H9 (cell line): Measurements from ENCODE around the gene GFRA1. TPM values are rescaled to one million over a fixed set of nuclear protein-coding genes. Genes with fewer than 3 reads are reported as not detected.

Source experiments
- DNase-seq: peaks from one replicate; pipeline ENCODE4 v3.0.0-alpha.2; 2017
- H2AFZ ChIP-seq: one replicate; pipeline ENCODE4 v1.6.1; 2013; ENCODE audit warnings: mild to moderate bottlenecking, low read length, control low read depth, moderate library complexity
- H2AK5ac ChIP-seq: 2 replicates; pipeline ENCODE4 v1.6.1; 2013; ENCODE audit warnings: low read length, control low read depth, mixed read lengths; ENCODE audit not compliant: insufficient read length
- H2BK120ac ChIP-seq: one replicate; pipeline ENCODE4 v1.6.1; 2013; ENCODE audit warnings: low read depth, mild to moderate bottlenecking, low read length, control low read depth, inconsistent platforms; ENCODE audit not compliant: poor library complexity, severe bottlenecking
- H2BK12ac ChIP-seq: 2 replicates; pipeline ENCODE4 v1.6.1; 2013; ENCODE audit warnings: low read length, control low read depth, mixed read lengths, low read depth; ENCODE audit not compliant: insufficient read length
- H2BK15ac ChIP-seq: 2 replicates; pipeline ENCODE4 v1.6.1; 2013; ENCODE audit warnings: low read depth, low read length, control low read depth
- H2BK20ac ChIP-seq: one replicate; pipeline ENCODE4 v1.6.1; 2013; ENCODE audit warnings: low read depth, mild to moderate bottlenecking, low read length, control low read depth, inconsistent platforms; ENCODE audit not compliant: poor library complexity, severe bottlenecking
- H2BK5ac ChIP-seq: 2 replicates; pipeline ENCODE4 v1.6.1; 2013; ENCODE audit warnings: low read length, control low read depth, mixed read lengths; ENCODE audit not compliant: insufficient read length
- H3K14ac ChIP-seq: 2 replicates; pipeline ENCODE4 v1.6.1; 2013; ENCODE audit warnings: low read length, control low read depth; ENCODE audit not compliant: insufficient read depth
- H3K18ac ChIP-seq: 2 replicates; pipeline ENCODE4 v1.6.1; 2013; ENCODE audit warnings: low read depth, mild to moderate bottlenecking, mixed read lengths, low read length, control low read depth; ENCODE audit not compliant: insufficient read length
- H3K23ac ChIP-seq: 2 replicates; pipeline ENCODE4 v1.6.1; 2013; ENCODE audit warnings: low read length, control low read depth, mixed read lengths, low read depth; ENCODE audit not compliant: insufficient read length
- H3K23me2 ChIP-seq: 2 replicates; pipeline ENCODE4 v1.6.1; 2013; ENCODE audit warnings: low read depth, mild to moderate bottlenecking, mixed read lengths, low read length, control low read depth; ENCODE audit not compliant: insufficient read length, poor library complexity, severe bottlenecking
- H3K27ac ChIP-seq: 2 replicates; pipeline ENCODE4 v1.5.1; 2013; ENCODE audit warnings: low read length, control low read depth, mixed read lengths, low read depth; ENCODE audit not compliant: insufficient read length
- H3K27me3 ChIP-seq: 2 replicates; pipeline ENCODE4 v1.6.1; 2013; ENCODE audit warnings: low read length, control low read depth, inconsistent platforms; ENCODE audit not compliant: insufficient read depth
- H3K4ac ChIP-seq: 2 replicates; pipeline ENCODE4 v1.6.1; 2013; ENCODE audit warnings: low read depth, mild to moderate bottlenecking, control low read depth, inconsistent platforms, low read length, moderate library complexity
- H3K4me1 ChIP-seq: 2 replicates; pipeline ENCODE4 v1.6.1; 2013; ENCODE audit warnings: low read length, control low read depth, inconsistent platforms; ENCODE audit not compliant: insufficient read depth
- H3K4me2 ChIP-seq: 2 replicates; pipeline ENCODE4 v1.6.1; 2013; ENCODE audit warnings: low read length, control low read depth, mixed read lengths; ENCODE audit not compliant: insufficient read length, insufficient read depth
- H3K56ac ChIP-seq: 2 replicates; pipeline ENCODE4 v1.6.1; 2013; ENCODE audit warnings: low read depth, mild to moderate bottlenecking, mixed read lengths, low read length, control low read depth; ENCODE audit not compliant: insufficient read length
- H3K79me1 ChIP-seq: 2 replicates; pipeline ENCODE4 v1.6.1; 2013; ENCODE audit warnings: low read depth, mild to moderate bottlenecking, moderate library complexity, low read length, control low read depth, inconsistent platforms; ENCODE audit not compliant: insufficient read depth, poor library complexity, severe bottlenecking
- H3K79me2 ChIP-seq: 2 replicates; pipeline ENCODE4 v1.6.1; 2013; ENCODE audit warnings: low read length, control low read depth, inconsistent platforms; ENCODE audit not compliant: insufficient read depth
- H3K9ac ChIP-seq: 2 replicates; pipeline ENCODE4 v1.6.1; 2013; ENCODE audit warnings: low read length, control low read depth, mixed read lengths; ENCODE audit not compliant: insufficient read length; ENCODE audit errors: extremely low read depth
- H3K9me3 ChIP-seq: one replicate; pipeline ENCODE4 v1.6.1; 2013; ENCODE audit warnings: low read depth, low read length, inconsistent platforms; ENCODE audit not compliant: control insufficient read depth
- H3T11ph ChIP-seq: one replicate; pipeline ENCODE4 v1.6.1; 2013; ENCODE audit warnings: mild to moderate bottlenecking, low read length, control low read depth, inconsistent platforms
- H4K20me1 ChIP-seq: one replicate; pipeline ENCODE4 v1.6.1; 2013; ENCODE audit not compliant: control insufficient read depth, insufficient read length, insufficient read depth
- H4K5ac ChIP-seq: 2 replicates; pipeline ENCODE4 v1.6.1; 2013; ENCODE audit warnings: low read depth, mild to moderate bottlenecking, mixed read lengths, low read length, control low read depth; ENCODE audit not compliant: insufficient read length
- H4K8ac ChIP-seq: replicated peaks from 2 replicates; pipeline ENCODE4 v1.6.1; 2013; ENCODE audit warnings: low read length, control low read depth, mixed read lengths, low read depth; ENCODE audit not compliant: insufficient read length
- H4K91ac ChIP-seq: 2 replicates; pipeline ENCODE4 v1.6.1; 2013; ENCODE audit warnings: low read depth, mild to moderate bottlenecking, moderate library complexity, mixed read lengths, low read length, control low read depth; ENCODE audit not compliant: insufficient read length
- H3K27ac Mint-ChIP-seq, 3 experiments: 2 replicates in 2 of 3; 3 replicates in 1 of 3; pipeline ENCODE4 v1.8.0; 2020 to 2021; ENCODE audit warnings: mixed read lengths in 3 of 3, mild to moderate bottlenecking in 1 of 3, moderate library complexity in 1 of 3
- H3K27me3 Mint-ChIP-seq: 2 replicates; pipeline ENCODE4 v1.8.0; 2021; ENCODE audit warnings: low read depth, mild to moderate bottlenecking, moderate library complexity, mixed read lengths
- H3K36me3 Mint-ChIP-seq, 3 experiments: 2 replicates in 2 of 3; 3 replicates in 1 of 3; pipeline ENCODE4 v1.8.0; 2020 to 2021; ENCODE audit warnings: low read depth in 3 of 3, mixed read lengths in 3 of 3; ENCODE audit not compliant: insufficient read depth in 1 of 3
- H3K4me1 Mint-ChIP-seq, 2 experiments: 2 replicates each; pipeline ENCODE4 v1.8.0; 2020; ENCODE audit warnings: mixed read lengths in 2 of 2
- H3K4me3 Mint-ChIP-seq, 2 experiments: 2 replicates in 1 of 2; 3 replicates in 1 of 2; pipeline ENCODE4 v1.8.0; 2020 to 2021; ENCODE audit warnings: mild to moderate bottlenecking in 2 of 2, mixed read lengths in 2 of 2, moderate library complexity in 1 of 2
- H3K9me3 Mint-ChIP-seq, 2 experiments: 2 replicates in 1 of 2; 3 replicates in 1 of 2; pipeline ENCODE4 v1.8.0; 2020; ENCODE audit warnings: mild to moderate bottlenecking in 2 of 2, mixed read lengths in 2 of 2, moderate library complexity in 1 of 2
- CTCF ChIP-seq: fragments of 200-600 bp; sonication (generic); conservative IDR thresholded peaks from 3 replicates; pipeline ENCODE4 v1.8.0; 2021; ENCODE audit warnings: antibody characterized with exemption, mild to moderate bottlenecking
- WGBS: extraction: QIAGEN DNeasy Blood & Tissue Kit; methylation state at CpG from one replicate; pipeline ENCODE4 v1.1.7; 2013; ENCODE audit warnings: missing lambda C conversion rate, low lambda C conversion rate, mixed read lengths; ENCODE audit not compliant: insufficient read length; ENCODE audit errors: extremely low coverage; 5-methylcytosine and 5-hydroxymethylcytosine counted together
- total RNA-seq: library from RNA; stranded (reverse); gene quantifications from 2 replicates; pipeline ENCODE4 v1.2.1, GENCODE V29; 2021

GFRA1 gene
- total RNA-seq, 1 experiment from 2014 or later, result 0.24 TPM

GRCh38 chr10:116111483-116112095 lies 161.4 kb downstream of the GFRA1 start:
- H3K27me3 ChIP-seq, result no peaks in the 10 kb centered on the region
- H3K4me1 Mint-ChIP-seq, result peaks cover 12 to 21% of the 10 kb centered on the region in 2 experiments

More at GRCh38 chr10:116111483-116112095, 161.4 kb downstream of the GFRA1 start:
- Histone ChIP-seq H2AK5ac (no peak overlapping the region), H4K20me1 (no peaks in the 10 kb centered on the region), H3K9me3 (no peaks in the 10 kb centered on the region), H3K23ac (no peak overlapping the region), H3K79me2 (no peaks in the 10 kb centered on the region), H2BK5ac (no peak overlapping the region), H4K91ac (no peak overlapping the region), H3K27ac (no peak overlapping the region), H2BK12ac (no peak overlapping the region), H3K4me1 (no peaks in the 10 kb centered on the region), H3K4me2 (no peak overlapping the region), H3T11ph (no peak overlapping the region), H2AFZ (no peak overlapping the region), H2BK20ac (no peak overlapping the region), H3K23me2 (no peaks in the 10 kb centered on the region), H3K18ac (no peak overlapping the region), H2BK120ac (no peak overlapping the region), H3K79me1 (no peaks in the 10 kb centered on the region), H3K56ac (no peak overlapping the region), H2BK15ac (no peak overlapping the region), H3K4ac (no peak overlapping the region), H4K8ac (no peak overlapping the region), H3K14ac (peak overlapping the region; percentile 54; the same call in 1 of the 2 replicates), H4K5ac (no peak overlapping the region), H3K9ac (no peak overlapping the region)
- Mint-ChIP-seq H3K4me3 (no peak overlapping the region), H3K36me3 (peaks cover 2 to 4% (median 3%) of the 10 kb centered on the region in 3 experiments; a peak in 5 of 7 replicates), H3K27me3 (peaks cover 6% of the 10 kb centered on the region), H3K9me3 (peaks cover 0 to 2% of the 10 kb centered on the region in 2 experiments; a peak in 3 of 5 replicates), H3K27ac (peak overlapping the region in 1 of 3 experiments; percentile 68; a peak in 1 of 7 replicates)
- no CpG with 5 or more reads among the region's 11 CpGs for WGBS
- TF ChIP-seq CTCF, result no peak
- peak; percentile 30 for DNase-seq
